Upper lobe of left lung (tissue), 6 donors: Measurements from ENCODE around the gene RABL6. TPM values are rescaled to one million over a fixed set of nuclear protein-coding genes. Genes with fewer than 3 reads are reported as not detected.
A peak's percentile ranks its signal among the peaks of the same experiment; 100 is the strongest.

ENCODE experiments used
- ATAC-seq, 2 donors: fragments of 200-7000 bp; cut with Tn5 transposase; one replicate each; pipeline ENCODE4 v1.9.1; 2022; ENCODE audit warnings: mild to moderate bottlenecking in 2 of 2, moderate library complexity in 2 of 2; ENCODE audit not compliant: low FRiP score in 2 of 2
- DNase-seq, 2 donors: peaks; one replicate each; pipeline ENCODE4 v3.0.0-alpha.2; 2019 to 2020
- H3K27ac ChIP-seq, 4 donors: fragments of 200-600 bp; sonication (generic); one replicate each; pipeline ENCODE4 v1.5.1; 2016 to 2019
- H3K27me3 ChIP-seq, 4 donors: fragments of 200-600 bp; sonication (generic); one replicate each; pipeline ENCODE4 v1.5.1; 2017 to 2019
- H3K36me3 ChIP-seq, 4 donors: fragments of 200-600 bp; sonication (generic); one replicate each; pipeline ENCODE4 v1.5.1; 2016 to 2019
- H3K4me1 ChIP-seq, 4 donors: fragments of 200-600 bp; sonication (generic); one replicate each; pipeline ENCODE4 v1.5.1; 2018 to 2019
- H3K4me3 ChIP-seq, 4 donors: fragments of 200-600 bp; sonication (generic); one replicate each; pipeline ENCODE4 v1.5.1; 2017 to 2019; ENCODE audit warnings: mild to moderate bottlenecking in 2 of 4, moderate library complexity in 1 of 4
- H3K9me3 ChIP-seq, 4 donors: fragments of 200-600 bp; sonication (generic); one replicate each; pipeline ENCODE4 v1.5.1; 2018 to 2019
- CTCF ChIP-seq, 6 experiments: fragments of 450-650 bp in 4 of 6; fragments of 200-600 bp in 2 of 6; sonication (generic) in 2 of 6; IDR thresholded peaks; one replicate each; pipeline ENCODE4 v1.5.1; 2016 to 2019; ENCODE audit warnings: antibody characterized with exemption in 6 of 6
- EP300 ChIP-seq, 4 donors: sonication (generic); formaldehyde crosslinking; IDR thresholded peaks; one replicate each; pipeline ENCODE4 v1.5.1; 2017; ENCODE audit warnings: antibody characterized with exemption in 4 of 4, control low read depth in 2 of 4
- POLR2A ChIP-seq, 4 donors: fragments of 450-650 bp; IDR thresholded peaks; one replicate each; pipeline ENCODE4 v1.5.1; 2016 to 2017; ENCODE audit warnings: antibody characterized with exemption in 4 of 4, mild to moderate bottlenecking in 2 of 4
- POLR2AphosphoS5 ChIP-seq, 2 donors: sonication (generic); formaldehyde crosslinking; IDR thresholded peaks; one replicate each; pipeline ENCODE4 v1.5.1; 2017; ENCODE audit warnings: antibody characterized with exemption in 2 of 2
- WGBS, 2 donors: methylation state at CpG; one replicate each; pipeline ENCODE4 v1.1.5; 2017 to 2018; 5-methylcytosine and 5-hydroxymethylcytosine counted together
- total RNA-seq, 6 donors: library from RNA; depleted of rRNA in 4 of 6; stranded (reverse); fragments of >200 nt in 4 of 6; gene quantifications; one replicate each; pipeline versions ENCODE4 v1.1.0 to v1.2.1, GENCODE V29; 2016 to 2021
- donor health status: DM: no; HTN: no; CAD: no; lungs with moderate emphysema.
- donor health status: DM: no; HTN: yes; CAD: no; lungs with severe emphysema.

Gene RABL6
- total RNA-seq, 6 donors from 2014 or later, result 47.2 to 128 (median 78.9) TPM

GRCh38 chr9:136769710-136770191 is 38.0 kb upstream of the RABL6 start:
- H3K4me3 ChIP-seq, result no peak overlapping the region
- peaks cover 0 to 8% (median 2%) of the 10 kb centered on the region in 4 donors for H3K9me3 ChIP-seq
- no peaks in the 10 kb centered on the region for H3K36me3 ChIP-seq
- 14 to 15% methylated on average over 13 to 16 of the region's 16 CpGs for WGBS, 2 donors
- no peak for TF ChIP-seq POLR2A (IDR thresholded peaks at IDR 0.05)
- TF ChIP-seq POLR2AphosphoS5 (IDR thresholded peaks at IDR 0.05), result no peak
- peak in 5 of 6 experiments; percentile 26 to 65 (median 49) for TF ChIP-seq CTCF (IDR thresholded peaks at IDR 0.05)
- no peak for TF ChIP-seq EP300 (IDR thresholded peaks at IDR 0.05)
- ATAC-seq (peak; percentile 39 to 70), DNase-seq (peak in 1 of 2 donors; percentile 61)
- peaks cover 0 to 3% (median 0%) of the 10 kb centered on the region in 4 donors for H3K4me1 ChIP-seq
- H3K27ac ChIP-seq, result no peak overlapping the region
- no peaks in the 10 kb centered on the region for H3K27me3 ChIP-seq

GRCh38 chr9:136771907-136772415 is 35.8 kb upstream of the RABL6 start:
- no peaks in the 10 kb centered on the region for H3K27me3 ChIP-seq
- DNase-seq, result no peak
- H3K9me3 ChIP-seq, result peaks cover 0 to 8% (median 2%) of the 10 kb centered on the region in 4 donors
- ATAC-seq, result no peak
- no peak overlapping the region for H3K4me3 ChIP-seq
- no peak overlapping the region for H3K27ac ChIP-seq
- TF ChIP-seq CTCF (IDR thresholded peaks at IDR 0.05), result no peak
- WGBS, 2 donors, result 61 to 74% methylated on average over 3 of the region's 3 CpGs
- H3K36me3 ChIP-seq, result no peaks in the 10 kb centered on the region
- H3K4me1 ChIP-seq, result peaks cover 0 to 3% (median 0%) of the 10 kb centered on the region in 4 donors

- H3K9me3 ChIP-seq, result peaks cover 0 to 8% (median 2%) of the 10 kb centered on the region in 4 donors
- DNase-seq (peak in 1 of 2 donors; percentile 62), ATAC-seq (peak in 1 of 2 donors; percentile 63)
- no peak overlapping the region for H3K4me3 ChIP-seq
- no peaks in the 10 kb centered on the region for H3K36me3 ChIP-seq
- 68 to 76% methylated on average over 4 to 7 of the region's 7 CpGs for WGBS, 2 donors
- H3K27me3 ChIP-seq, result no peaks in the 10 kb centered on the region
- no peak overlapping the region for H3K27ac ChIP-seq
- TF ChIP-seq EP300 (IDR thresholded peaks at IDR 0.05) (no peak), POLR2AphosphoS5 (IDR thresholded peaks at IDR 0.05) (no peak), CTCF (IDR thresholded peaks at IDR 0.05) (no peak), POLR2A (IDR thresholded peaks at IDR 0.05) (no peak)
- H3K4me1 ChIP-seq, result peaks cover 0 to 3% (median 0%) of the 10 kb centered on the region in 4 donors
These were observed 34.2 kb upstream of the RABL6 start for GRCh38 chr9:136773386-136774044.

GRCh38 chr9:136774416-136775045 is 33.2 kb upstream of the RABL6 start:
- Histone ChIP-seq H3K9me3 (peaks cover 0 to 8% (median 2%) of the 10 kb centered on the region in 4 donors), H3K27ac (no peak overlapping the region), H3K4me1 (peaks cover 0 to 3% (median 0%) of the 10 kb centered on the region in 4 donors), H3K36me3 (no peaks in the 10 kb centered on the region), H3K27me3 (no peaks in the 10 kb centered on the region), H3K4me3 (no peak overlapping the region)
- ATAC-seq, result no peak
- 96 to 100% methylated on average over 1 to 12 of the region's 12 CpGs for WGBS, 2 donors
- TF ChIP-seq POLR2AphosphoS5 (IDR thresholded peaks at IDR 0.05) (no peak), EP300 (IDR thresholded peaks at IDR 0.05) (no peak), CTCF (IDR thresholded peaks at IDR 0.05) (no peak), POLR2A (IDR thresholded peaks at IDR 0.05) (no peak)
- no peak for DNase-seq
